Measurements from ENCODE around the gene SELENON. TPM values are rescaled to one million over a fixed set of nuclear protein-coding genes. Genes with fewer than 3 reads are reported as not detected.

Gene SELENON
- total and polyA plus RNA-seq, 2 of the 13 experiments (the other 11 are each of a cell fraction or from before 2014, with no cell fraction given): 3.8 to 8.0 TPM

DNA sequence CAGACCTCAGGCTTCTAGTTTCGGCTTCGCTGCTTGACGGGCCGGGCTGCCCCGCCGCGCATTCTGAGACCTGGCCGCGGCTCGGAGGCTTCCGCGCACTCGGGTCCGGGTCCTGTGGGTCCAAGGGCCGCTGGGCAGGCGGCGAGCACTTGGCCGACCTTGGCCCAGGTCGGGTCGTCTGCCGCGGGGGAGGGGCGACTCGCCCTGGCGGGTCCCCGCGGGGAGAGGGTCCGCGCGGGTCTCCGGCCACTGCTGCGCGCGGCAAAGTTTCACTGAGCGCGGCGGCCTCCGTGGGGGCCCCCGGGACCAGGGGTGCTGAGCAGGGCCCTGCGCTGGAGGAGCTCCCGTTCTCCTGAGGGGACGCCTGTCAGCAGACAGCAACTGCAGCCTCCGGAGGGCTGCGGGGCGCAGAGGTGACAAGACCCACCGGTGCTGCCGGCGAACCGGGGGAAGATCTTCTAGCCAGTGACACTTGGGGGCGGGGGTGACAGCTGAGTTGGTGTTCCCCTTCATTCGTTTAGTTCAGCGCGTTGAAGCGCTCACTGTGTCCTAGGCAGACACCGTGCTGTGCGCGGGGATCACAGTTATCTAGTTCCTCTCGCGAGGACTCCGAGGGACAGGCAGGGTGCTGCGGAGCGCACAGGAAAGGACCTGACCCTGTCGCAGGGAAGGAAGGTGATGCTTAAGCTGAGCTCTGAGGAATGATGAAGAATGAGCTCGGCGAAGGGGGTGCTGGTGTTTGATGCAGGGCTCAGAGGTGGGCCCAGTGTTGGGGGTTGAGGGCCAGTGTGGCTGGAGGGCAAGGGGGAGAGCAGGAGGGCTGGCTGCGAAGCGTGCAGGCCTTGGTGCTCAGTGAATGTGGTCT lies 20.5 kb downstream of the SELENON start (continued):
- TF ChIP-seq STAT5B (CRISPR knock-in tag; IDR thresholded peaks at IDR 0.05) (no peak), ZNF678 (CRISPR knock-in tag; IDR thresholded peaks at IDR 0.05) (0 out of 2 replicates have a peak, but pooled peaks have one; percentile 18), ZNF232 (CRISPR knock-in tag; IDR thresholded peaks at IDR 0.05; ENCODE audit: borderline replicate concordance) (no peak), TBL1XR1 (IDR thresholded peaks at IDR 0.05; ENCODE audit: borderline replicate concordance, low read length, partially characterized antibody) (no peak), ZNF264 (CRISPR knock-in tag; IDR thresholded peaks at IDR 0.05) (no peak), ZNF773 (CRISPR knock-in tag; IDR thresholded peaks at IDR 0.05; ENCODE audit: borderline replicate concordance) (no peak), SIN3B (IDR thresholded peaks at IDR 0.05; ENCODE audit: low read length) (no peak), ZSCAN22 (CRISPR knock-in tag; IDR thresholded peaks at IDR 0.05) (no peak; the same call in 1 of the 2 replicates), ZNF205 (CRISPR knock-in tag; IDR thresholded peaks at IDR 0.05) (0 out of 2 replicates have a peak, but pooled peaks have one; percentile 50), HES4 (CRISPR knock-in tag; IDR thresholded peaks at IDR 0.05; ENCODE audit: borderline replicate concordance) (no peak), ARID5B (CRISPR knock-in tag; IDR thresholded peaks at IDR 0.05) (no peak), ZNF614 (CRISPR knock-in tag; IDR thresholded peaks at IDR 0.05; ENCODE audit: borderline replicate concordance) (no peak), ZNF503 (CRISPR knock-in tag; IDR thresholded peaks at IDR 0.05) (no peak), FOXP1 (IDR thresholded peaks at IDR 0.05) (no peak), FOXP1 (CRISPR knock-in tag; IDR thresholded peaks at IDR 0.05) (no peak), ZNF589 (CRISPR knock-in tag; conservative IDR thresholded peaks at IDR 0.05) (no peak)
- TF ChIP-seq, protein P1, sequence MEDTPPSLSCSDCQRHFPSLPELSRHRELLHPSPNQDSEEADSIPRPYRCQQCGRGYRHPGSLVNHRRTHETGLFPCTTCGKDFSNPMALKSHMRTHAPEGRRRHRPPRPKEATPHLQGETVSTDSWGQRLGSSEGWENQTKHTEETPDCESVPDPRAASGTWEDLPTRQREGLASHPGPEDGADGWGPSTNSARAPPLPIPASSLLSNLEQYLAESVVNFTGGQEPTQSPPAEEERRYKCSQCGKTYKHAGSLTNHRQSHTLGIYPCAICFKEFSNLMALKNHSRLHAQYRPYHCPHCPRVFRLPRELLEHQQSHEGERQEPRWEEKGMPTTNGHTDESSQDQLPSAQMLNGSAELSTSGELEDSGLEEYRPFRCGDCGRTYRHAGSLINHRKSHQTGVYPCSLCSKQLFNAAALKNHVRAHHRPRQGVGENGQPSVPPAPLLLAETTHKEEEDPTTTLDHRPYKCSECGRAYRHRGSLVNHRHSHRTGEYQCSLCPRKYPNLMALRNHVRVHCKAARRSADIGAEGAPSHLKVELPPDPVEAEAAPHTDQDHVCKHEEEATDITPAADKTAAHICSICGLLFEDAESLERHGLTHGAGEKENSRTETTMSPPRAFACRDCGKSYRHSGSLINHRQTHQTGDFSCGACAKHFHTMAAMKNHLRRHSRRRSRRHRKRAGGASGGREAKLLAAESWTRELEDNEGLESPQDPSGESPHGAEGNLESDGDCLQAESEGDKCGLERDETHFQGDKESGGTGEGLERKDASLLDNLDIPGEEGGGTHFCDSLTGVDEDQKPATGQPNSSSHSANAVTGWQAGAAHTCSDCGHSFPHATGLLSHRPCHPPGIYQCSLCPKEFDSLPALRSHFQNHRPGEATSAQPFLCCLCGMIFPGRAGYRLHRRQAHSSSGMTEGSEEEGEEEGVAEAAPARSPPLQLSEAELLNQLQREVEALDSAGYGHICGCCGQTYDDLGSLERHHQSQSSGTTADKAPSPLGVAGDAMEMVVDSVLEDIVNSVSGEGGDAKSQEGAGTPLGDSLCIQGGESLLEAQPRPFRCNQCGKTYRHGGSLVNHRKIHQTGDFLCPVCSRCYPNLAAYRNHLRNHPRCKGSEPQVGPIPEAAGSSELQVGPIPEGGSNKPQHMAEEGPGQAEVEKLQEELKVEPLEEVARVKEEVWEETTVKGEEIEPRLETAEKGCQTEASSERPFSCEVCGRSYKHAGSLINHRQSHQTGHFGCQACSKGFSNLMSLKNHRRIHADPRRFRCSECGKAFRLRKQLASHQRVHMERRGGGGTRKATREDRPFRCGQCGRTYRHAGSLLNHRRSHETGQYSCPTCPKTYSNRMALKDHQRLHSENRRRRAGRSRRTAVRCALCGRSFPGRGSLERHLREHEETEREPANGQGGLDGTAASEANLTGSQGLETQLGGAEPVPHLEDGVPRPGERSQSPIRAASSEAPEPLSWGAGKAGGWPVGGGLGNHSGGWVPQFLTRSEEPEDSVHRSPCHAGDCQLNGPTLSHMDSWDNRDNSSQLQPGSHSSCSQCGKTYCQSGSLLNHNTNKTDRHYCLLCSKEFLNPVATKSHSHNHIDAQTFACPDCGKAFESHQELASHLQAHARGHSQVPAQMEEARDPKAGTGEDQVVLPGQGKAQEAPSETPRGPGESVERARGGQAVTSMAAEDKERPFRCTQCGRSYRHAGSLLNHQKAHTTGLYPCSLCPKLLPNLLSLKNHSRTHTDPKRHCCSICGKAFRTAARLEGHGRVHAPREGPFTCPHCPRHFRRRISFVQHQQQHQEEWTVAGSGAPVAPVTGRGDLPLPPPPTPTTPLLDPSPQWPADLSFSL (CRISPR knock-in tag; IDR thresholded peaks at IDR 0.05): no peak
